IMR-90 (cell line): ENCODE results near the gene SLC4A5.

Experiments
- CHD1 ChIP-seq: IDR thresholded peaks from 2 replicates; pipeline ENCODE4 v1.6.1; 2012; ENCODE audit warnings: low read depth, low read length, improper control_type of control experiment
- MXI1 ChIP-seq: IDR thresholded peaks from 2 replicates; pipeline ENCODE4 v1.6.1; 2012; ENCODE audit warnings: low read depth, mild to moderate bottlenecking, low read length, moderate library complexity, borderline replicate concordance
- POLR2A ChIP-seq: IDR thresholded peaks from 2 replicates; pipeline ENCODE4 v1.6.1; 2012; ENCODE audit warnings: mild to moderate bottlenecking, low read depth, low read length
- SMC3 ChIP-seq: fragments of 150-350 bp; IDR thresholded peaks from 2 replicates; pipeline ENCODE4 v1.6.1; 2016; ENCODE audit warnings: low read depth, mild to moderate bottlenecking, antibody characterized with exemption, low read length, moderate library complexity
- TF ChIP-seq, protein P1 (sequence below): conservative IDR thresholded peaks from 2 replicates; pipeline ENCODE4 v1.5.1; 2012; ENCODE audit warnings: mild to moderate bottlenecking, low read depth, low read length, improper control_type of control experiment

GRCh38 chr2:74343316-74343715 lies at the start of gene SLC4A5:
- TF ChIP-seq, protein P1, sequence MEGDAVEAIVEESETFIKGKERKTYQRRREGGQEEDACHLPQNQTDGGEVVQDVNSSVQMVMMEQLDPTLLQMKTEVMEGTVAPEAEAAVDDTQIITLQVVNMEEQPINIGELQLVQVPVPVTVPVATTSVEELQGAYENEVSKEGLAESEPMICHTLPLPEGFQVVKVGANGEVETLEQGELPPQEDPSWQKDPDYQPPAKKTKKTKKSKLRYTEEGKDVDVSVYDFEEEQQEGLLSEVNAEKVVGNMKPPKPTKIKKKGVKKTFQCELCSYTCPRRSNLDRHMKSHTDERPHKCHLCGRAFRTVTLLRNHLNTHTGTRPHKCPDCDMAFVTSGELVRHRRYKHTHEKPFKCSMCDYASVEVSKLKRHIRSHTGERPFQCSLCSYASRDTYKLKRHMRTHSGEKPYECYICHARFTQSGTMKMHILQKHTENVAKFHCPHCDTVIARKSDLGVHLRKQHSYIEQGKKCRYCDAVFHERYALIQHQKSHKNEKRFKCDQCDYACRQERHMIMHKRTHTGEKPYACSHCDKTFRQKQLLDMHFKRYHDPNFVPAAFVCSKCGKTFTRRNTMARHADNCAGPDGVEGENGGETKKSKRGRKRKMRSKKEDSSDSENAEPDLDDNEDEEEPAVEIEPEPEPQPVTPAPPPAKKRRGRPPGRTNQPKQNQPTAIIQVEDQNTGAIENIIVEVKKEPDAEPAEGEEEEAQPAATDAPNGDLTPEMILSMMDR: no peak
- TF ChIP-seq POLR2A: no peak
- TF ChIP-seq SMC3: no peak
- no peak for TF ChIP-seq MXI1
- TF ChIP-seq CHD1: no peak
